ENCODE data around the gene RHEX.
A peak's percentile ranks its signal among the peaks of the same experiment; 100 is the strongest.
"Not testable (repeated sequence)": the region's sequence is repeated elsewhere in the genome, so short reads cannot be mapped to it uniquely, and the experiment has no call there.

Gene RHEX

GRCh38 chr1:206062464-206062863, 9.5 kb downstream of the RHEX start:
- DNase-seq = no peak

GRCh38 chr1:206064001-206064400, 11.0 kb downstream of the RHEX start:
- not testable (repeated sequence) for DNase-seq

GRCh38 chr1:206064501-206064900, 11.5 kb downstream of the RHEX start:
- not testable (repeated sequence) for DNase-seq

GRCh38 chr1:206065547-206066145, 12.7 kb downstream of the RHEX start:
- DNase-seq = no peak

GRCh38 chr1:206066479-206067171, 13.7 kb downstream of the RHEX start:
- no peak for DNase-seq

- no peak for DNase-seq
These were observed 14.7 kb downstream of the RHEX start for GRCh38 chr1:206067486-206068227.

DNA sequence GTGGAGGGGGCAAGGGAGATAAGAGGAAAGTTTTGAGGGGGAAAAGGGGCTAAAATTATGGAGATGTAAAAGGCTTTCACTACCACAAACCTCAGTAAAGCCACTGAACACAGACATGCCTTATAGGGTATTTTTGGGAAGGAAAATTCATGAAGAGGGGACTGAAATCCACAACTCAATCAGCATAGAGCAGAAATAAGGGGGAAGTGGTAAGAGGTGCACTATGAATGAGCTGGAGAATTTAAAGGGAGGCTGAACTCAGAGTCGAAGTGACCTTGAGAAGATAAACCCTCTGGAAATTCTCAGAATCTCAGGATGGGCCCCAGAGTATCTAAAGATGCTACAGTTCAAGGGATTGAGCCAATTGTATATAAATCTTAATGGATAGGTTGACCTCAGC, 15.3 kb downstream of the RHEX start:
- no peak for DNase-seq

GRCh38 chr1:206070627-206071304, 17.8 kb downstream of the RHEX start:
- no peak for DNase-seq

- DNase-seq = no peak
These were observed 21.9 kb downstream of the RHEX start for GRCh38 chr1:206074839-206075238.

GRCh38 chr1:206075786-206076755, 23.1 kb downstream of the RHEX start:
- no peak for DNase-seq

DNA sequence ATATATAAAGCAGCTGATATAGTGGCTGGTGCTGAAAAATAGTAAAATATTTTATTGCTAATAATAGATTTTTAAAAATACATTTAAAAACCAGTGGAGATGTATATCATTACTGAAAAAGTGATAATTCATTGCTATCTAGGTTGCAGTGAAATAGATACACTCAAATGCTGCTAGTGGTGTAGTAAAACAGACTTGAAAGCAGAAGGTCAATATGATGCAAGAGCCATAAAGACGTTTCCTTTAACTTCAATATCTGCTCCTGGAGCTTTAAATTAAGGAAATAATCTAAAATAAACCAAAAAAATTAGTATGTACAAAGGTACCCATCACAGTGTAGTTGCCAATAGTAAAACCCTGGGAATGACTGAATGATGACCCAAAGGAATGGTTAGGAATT, 26.2 kb downstream of the RHEX start:
- no peak for DNase-seq

- DNase-seq = no peak
These were observed 27.2 kb downstream of the RHEX start for GRCh38 chr1:206080026-206080820.

DNA sequence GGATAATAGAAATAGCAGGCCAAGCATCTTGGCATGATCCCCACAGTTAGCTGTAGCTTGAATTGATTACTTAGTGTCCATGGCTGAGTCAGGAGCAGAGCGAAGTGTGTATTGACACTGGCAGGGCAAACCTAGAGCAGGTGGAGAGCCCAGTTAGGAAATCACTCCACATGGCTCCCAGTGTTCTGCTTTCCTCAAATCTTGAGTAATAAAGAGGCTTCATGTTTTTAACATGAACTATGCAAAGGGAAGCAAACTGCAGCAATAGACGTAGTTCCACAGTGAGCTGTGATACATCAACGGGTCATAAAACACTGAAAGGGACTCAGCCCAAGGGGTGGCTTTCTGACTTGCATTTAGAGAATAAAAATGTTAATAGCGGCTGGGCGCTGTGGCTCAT, 28.9 kb downstream of the RHEX start:
- no peak for DNase-seq

- no peak for DNase-seq
These were observed 30.1 kb downstream of the RHEX start for GRCh38 chr1:206082831-206083695.

DNA sequence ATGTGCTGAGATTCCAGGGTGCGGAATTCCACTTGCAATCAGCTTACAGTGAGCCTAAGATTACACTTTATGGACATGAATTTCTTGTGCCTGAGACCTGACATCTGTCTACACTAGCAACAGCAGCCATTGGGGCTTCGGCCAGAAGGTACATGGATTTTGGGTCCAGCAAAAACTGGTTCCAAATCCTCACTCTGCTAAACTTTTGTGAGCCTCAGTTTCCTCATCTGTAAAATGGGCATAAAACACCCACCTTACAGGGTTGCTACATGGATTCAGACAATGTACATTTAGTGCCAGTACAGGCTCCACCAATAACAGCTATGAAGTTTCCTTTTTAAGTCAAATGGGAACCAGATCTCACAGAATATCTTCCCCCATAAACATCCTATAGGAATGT, 30.8 kb downstream of the RHEX start:
- DNase-seq = no peak

DNA sequence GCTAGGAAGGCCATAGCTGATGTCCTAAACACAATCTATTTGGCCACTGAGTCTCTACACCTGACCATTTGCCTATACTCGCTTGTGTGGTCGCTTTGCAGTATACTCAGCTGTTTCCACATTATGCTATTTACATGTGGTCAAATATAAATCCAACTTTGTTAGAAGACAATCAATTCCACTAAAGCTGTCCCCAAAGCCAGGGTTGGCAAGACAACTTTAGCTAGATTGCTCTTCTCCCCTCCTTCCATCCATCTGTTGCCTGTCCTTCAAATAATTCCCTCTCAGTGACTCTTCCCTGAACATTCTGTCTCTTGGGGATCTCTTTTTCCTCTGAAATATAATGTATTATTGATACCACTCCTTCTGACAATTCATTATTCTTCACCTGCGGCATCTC, 34.1 kb downstream of the RHEX start:
- no peak for DNase-seq

- no peak for DNase-seq
These were observed 36.4 kb downstream of the RHEX start for GRCh38 chr1:206089341-206089740.

GRCh38 chr1:206094024-206094423, 41.1 kb downstream of the RHEX start:
- DNase-seq = peak; percentile 18 to 50

GRCh38 chr1:206097381-206097780, 44.4 kb downstream of the RHEX start:
- DNase-seq = no peak

DNA sequence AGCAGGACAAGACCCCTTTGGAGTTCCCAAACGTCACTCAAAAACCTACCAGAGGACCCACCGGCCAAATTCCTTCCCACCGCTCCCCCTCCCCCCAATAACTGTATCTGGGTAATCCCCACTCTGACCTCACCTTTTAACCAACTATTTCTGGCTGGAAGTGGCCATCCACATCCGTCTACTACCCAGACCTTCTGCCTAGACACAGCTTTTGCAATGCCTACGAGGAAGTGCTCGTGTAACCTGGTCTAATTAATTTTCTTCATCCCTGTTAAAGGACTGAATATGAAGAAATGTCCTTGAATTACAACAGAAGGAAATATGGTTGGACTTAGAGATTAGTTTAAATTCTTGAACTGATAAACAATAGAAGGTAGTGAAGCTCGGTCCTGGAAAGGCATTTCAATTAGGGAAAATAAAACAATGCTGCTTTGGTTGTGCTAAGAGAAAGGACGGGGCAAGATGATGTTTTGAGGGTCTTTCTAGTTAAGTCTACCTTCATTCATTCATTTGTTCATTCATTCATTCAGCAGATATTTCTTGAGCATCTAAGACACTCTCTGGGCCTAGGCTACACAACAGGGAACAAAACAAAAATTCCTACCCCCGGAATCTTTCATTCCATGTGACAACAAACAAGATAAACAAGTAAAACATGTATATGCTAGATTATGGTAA, 45.4 kb downstream of the RHEX start:
- DNase-seq = no peak

All from NCI-H1930 (cell line).